Mucosa of descending colon (tissue), 3 donors: ENCODE measurements around the gene CACNB1. TPM values are rescaled to one million over a fixed set of nuclear protein-coding genes. Genes with fewer than 3 reads are reported as not detected.

ENCODE experiments used
- ATAC-seq: fragments of 200-7000 bp; cut with Tn5 transposase; one replicate; pipeline ENCODE4 v1.9.1; 2020; ENCODE audit warnings: mild to moderate bottlenecking, moderate library complexity
- DNase-seq, 3 donors: peaks; one replicate each; pipeline ENCODE4 v3.0.0-alpha.2; 2020
- H3K36me3 ChIP-seq: fragments of 200-600 bp; one replicate; pipeline ENCODE4 v1.8.0; 2021; ENCODE audit warnings: low read depth, mild to moderate bottlenecking
- H3K4me1 ChIP-seq: fragments of 200-600 bp; one replicate; pipeline ENCODE4 v1.8.0; 2021; ENCODE audit warnings: low read depth, mild to moderate bottlenecking
- H3K4me3 ChIP-seq: fragments of 200-600 bp; one replicate; pipeline ENCODE4 v1.8.0; 2021; ENCODE audit warnings: mild to moderate bottlenecking
- H3K9me3 ChIP-seq: fragments of 200-600 bp; one replicate; pipeline ENCODE4 v1.8.0; 2021; ENCODE audit warnings: mild to moderate bottlenecking
- CTCF ChIP-seq: fragments of 200-600 bp; IDR thresholded peaks from one replicate; pipeline ENCODE4 v1.8.0; 2022; ENCODE audit warnings: antibody characterized with exemption, mild to moderate bottlenecking
- intact Hi-C, 2 donors: fragments of 100-400 bp; cut with DNase I in 1 of 2; cut with micrococcal nuclease in 1 of 2; formaldehyde crosslinking; loops; one replicate each; pipeline versions ENCODE4 v1.11.0 to v1.11.1; 2022; cut with DNase I, micrococcal nuclease
- long read RNA-seq, 2 donors: library from polyadenylated mRNA; unstranded; transcript quantifications; one replicate each; pipeline ENCODE4 v2.0.0, GENCODE V29; 2019 to 2021
- total RNA-seq, 3 donors: library from RNA; stranded (reverse); fragmentation: NEBNext Ultra II Directional in 2 of 3; extraction: Animal tissue kit (Norgen Biotek cat#: 25700) in 2 of 3; gene quantifications; one replicate each; pipeline versions ENCODE4 v1.2.1 to v1.2.4, GENCODE V29; 2021 to 2023
- donor health status: DM: no; HTN: no; CAD: no; lungs with moderate emphysema.
- donor health status: DM: no; HTN: no; CAD: no.
- donor health status: DM: no; HTN: yes; CAD: no.

The CACNB1 gene
- 10 to 100 TPM; 16.8 to 24.3 (median 20.1) TPM for total RNA-seq
- long read RNA-seq, donor 1, partial matches to known transcripts, result 6 of 16 reads
- long read RNA-seq, donor 1, other reads (novel, unspliced or antisense), result 4 of 16 reads
- long read RNA-seq, donor 2, partial matches to known transcripts, result 5 of 7 reads
- long read RNA-seq, donor 2, other reads (novel, unspliced or antisense), result 2 of 7 reads

- Histone ChIP-seq H3K4me3 (peak within 1 kb of the TSS; percentile 40), H3K9me3 (no peaks in the 10 kb centered on the region), H3K36me3 (peaks cover 7% of the 10 kb centered on the region), H3K4me1 (peaks cover 31% of the 10 kb centered on the region)
- peak; percentile 70 to 86 (median 83) for DNase-seq
- no peak for TF ChIP-seq CTCF
- intact Hi-C loops, result no loop called here
- ATAC-seq, result peak; percentile 69
Observed at GRCh38 chr17:39197380-39198185, at the start of gene CACNB1. CACNB1 (minus strand) TSS chr17:39197669; CDS start chr17:39197495, 174 bp downstream.

GRCh38 chr17:39246274-39246673 is 48.8 kb upstream of the CACNB1 start:
- Histone ChIP-seq H3K4me3 (no peak overlapping the region), H3K36me3 (no peaks in the 10 kb centered on the region), H3K4me1 (peaks cover 5% of the 10 kb centered on the region), H3K9me3 (no peaks in the 10 kb centered on the region)
- no peak for TF ChIP-seq CTCF
- ATAC-seq, result no peak
- intact Hi-C loops, result loop anchor here in 1 of 2 donors (10.0 kb wide), 1 partner anchor 261 kb away; no protein-coding TSS in a partner anchor
- DNase-seq, result no peak

- TF ChIP-seq CTCF, result peak; percentile 75
- Histone ChIP-seq H3K4me1 (peaks cover 5% of the 10 kb centered on the region), H3K4me3 (no peak overlapping the region), H3K36me3 (no peaks in the 10 kb centered on the region), H3K9me3 (no peaks in the 10 kb centered on the region)
- DNase-seq, result peak; percentile 77 to 96 (median 88)
- intact Hi-C loops, result loop anchor here in 1 of 2 donors (10.0 kb wide), 1 partner anchor 260 kb away; no protein-coding TSS in a partner anchor
- peak; percentile 97 for ATAC-seq
Observed at GRCh38 chr17:39244600-39245570, 47.4 kb upstream of the CACNB1 start.

GRCh38 chr17:39244016-39244599 is 46.6 kb upstream of the CACNB1 start:
- no peaks in the 10 kb centered on the region for H3K9me3 ChIP-seq
- DNase-seq (no peak), ATAC-seq (peak; percentile 5)
- H3K4me3 ChIP-seq, result no peak overlapping the region
- TF ChIP-seq CTCF, result no peak
- intact Hi-C loops, result loop anchor here in 1 of 2 donors (10.0 kb wide), 1 partner anchor 259 kb away; no protein-coding TSS in a partner anchor
- no peaks in the 10 kb centered on the region for H3K36me3 ChIP-seq
- peaks cover 11% of the 10 kb centered on the region for H3K4me1 ChIP-seq

- ATAC-seq (no peak), DNase-seq (no peak)
- intact Hi-C loops, result loop anchor here in 1 of 2 donors (10.0 kb wide), 1 partner anchor 258 kb away; no protein-coding TSS in a partner anchor
- Histone ChIP-seq H3K4me3 (no peak overlapping the region), H3K36me3 (no peaks in the 10 kb centered on the region), H3K4me1 (peaks cover 15% of the 10 kb centered on the region), H3K9me3 (no peaks in the 10 kb centered on the region)
- TF ChIP-seq CTCF, result no peak
Observed at GRCh38 chr17:39243155-39243554, 45.7 kb upstream of the CACNB1 start.
